ENCODE results near the gene IGSF9B. TPM values are rescaled to one million over a fixed set of nuclear protein-coding genes. Genes with fewer than 3 reads are reported as not detected.

IGSF9B gene
- total and polyA plus RNA-seq, 9 of the 15 experiments (the other 6 are each of a cell fraction or from before 2014, with no cell fraction given) = 0.09 TPM; not detected in 8

GRCh38 chr11:133916784-133917440 lies 39.9 kb downstream of the IGSF9B start:
- ATAC-seq = no peak
- CTCF ChIA-PET (ENCODE audit: low intra/inter-chr PET ratio) = no interaction called here

GRCh38 chr11:133913761-133914160 lies 43.0 kb downstream of the IGSF9B start:
- Histone ChIP-seq H3K9me3 (replicated peaks; ENCODE audit: control insufficient read depth, insufficient read depth, low read depth, low read length) (no peaks in the 10 kb centered on the region), H3K4me3 (no peak overlapping the region), H3K36me3 (ENCODE audit: control insufficient read depth, insufficient read depth, low read length) (no peaks in the 10 kb centered on the region), H3K9me1 (ENCODE audit: control insufficient read depth, insufficient read depth, low read length) (no peaks in the 10 kb centered on the region), H3K9ac (ENCODE audit: insufficient read depth in 1 of 2, low read depth in 2 of 2, low read length in 2 of 2) (no peak overlapping the region), H2AFZ (ENCODE audit: low read depth, low read length) (no peak overlapping the region), H3K4me2 (ENCODE audit: insufficient read depth, low read length) (no peak overlapping the region), H3K27me3 (ENCODE audit: control insufficient read depth in 2 of 2, insufficient read depth in 2 of 2, low read length in 2 of 2) (peaks cover 0 to 34% of the 10 kb centered on the region in 2 experiments; a peak in 2 of 5 replicates), H3K79me2 (ENCODE audit: control insufficient read depth, insufficient read depth, low read length) (no peaks in the 10 kb centered on the region), H3K27ac (ENCODE audit: extremely low read depth, low read depth, low read length) (no peak overlapping the region), H3K4me1 (replicated peaks in 1 of 2; ENCODE audit: control insufficient read depth in 2 of 2, insufficient read depth in 2 of 2, low read length in 2 of 2) (peaks cover 0 to 3% of the 10 kb centered on the region in 2 experiments; a peak in 1 of 5 replicates), H4K20me1 (replicated peaks; ENCODE audit: control insufficient read depth, insufficient read depth, low read length) (no peaks in the 10 kb centered on the region; the same call in 1 of the 2 replicates)
- intact Hi-C loops (cut with micrococcal nuclease) (no loop called here), in situ Hi-C loops (cut with MboI) (no loop called here)
- FAIRE-seq = no peak
- ChIA-PET POLR2A (no interaction called here), CTCF (ENCODE audit: low intra/inter-chr PET ratio) (no interaction called here)
- no peak for ATAC-seq
- WGBS (ENCODE audit: insufficient coverage, low coverage, missing lambda C conversion rate) = 2% methylated on average over 8 of the region's 10 CpGs
- BruUV-seq (replicated peaks) = no TSS peak
- no peak for DNase-seq (ENCODE audit: extremely low read depth in 1 of 4, low spot score in 3 of 4)
- TF ChIP-seq MLX (CRISPR knock-in tag; conservative IDR thresholded peaks at IDR 0.05) (no peak), JUND (IDR thresholded peaks at IDR 0.05; ENCODE audit: borderline replicate concordance, low read depth, low read length) (no peak), JUND (tag; IDR thresholded peaks at IDR 0.05; ENCODE audit: borderline replicate concordance, low read depth, low read length) (no peak), NFIX (CRISPR knock-in tag; IDR thresholded peaks at IDR 0.05; ENCODE audit: low read depth) (no peak), NCOA2 (IDR thresholded peaks at IDR 0.05; ENCODE audit: partially characterized antibody in 2 of 2) (no peak), SMARCC2 (IDR thresholded peaks at IDR 0.05; ENCODE audit: low read depth) (no peak), KLF1 (tag; IDR thresholded peaks at IDR 0.05) (no peak), E2F8 (IDR thresholded peaks at IDR 0.05; ENCODE audit: low read depth, partially characterized antibody) (no peak), HDAC8 (tag; IDR thresholded peaks at IDR 0.05) (no peak)

More at GRCh38 chr11:133916784-133917440, 39.9 kb downstream of the IGSF9B start:
- in situ Hi-C loops (cut with MboI) = no loop called here
- TF ChIP-seq TAF7 (tag; IDR thresholded peaks at IDR 0.05) = no peak
- TF ChIP-seq SLC30A9 (CRISPR knock-in tag; IDR thresholded peaks at IDR 0.05) = no peak
- no peak for TF ChIP-seq RBM25 (IDR thresholded peaks at IDR 0.05; ENCODE audit: low read depth, low read length, severe bottlenecking)
- no peak for TF ChIP-seq BRD4 (IDR thresholded peaks at IDR 0.05)
- TF ChIP-seq SAP30 (IDR thresholded peaks at IDR 0.05; ENCODE audit: borderline replicate concordance, insufficient read depth, low read depth, low read length, poor library complexity, severe bottlenecking) = no peak
- no peak for TF ChIP-seq NCOA1 (IDR thresholded peaks at IDR 0.05; ENCODE audit: low read depth)
- TF ChIP-seq HLTF (IDR thresholded peaks at IDR 0.05) = no peak
- Histone ChIP-seq H3K36me3 (ENCODE audit: control insufficient read depth, insufficient read depth, low read length) (no peaks in the 10 kb centered on the region), H3K9me3 (replicated peaks; ENCODE audit: control insufficient read depth, insufficient read depth, low read depth, low read length) (no peaks in the 10 kb centered on the region), H3K9ac (ENCODE audit: insufficient read depth in 1 of 2, low read depth in 2 of 2, low read length in 2 of 2) (no peak overlapping the region), H4K20me1 (replicated peaks; ENCODE audit: control insufficient read depth, insufficient read depth, low read length) (no peaks in the 10 kb centered on the region; the same call in 1 of the 2 replicates), H3K27ac (ENCODE audit: extremely low read depth, low read depth, low read length) (no peak overlapping the region), H3K4me1 (replicated peaks in 1 of 2; ENCODE audit: control insufficient read depth in 2 of 2, insufficient read depth in 2 of 2, low read length in 2 of 2) (peaks cover 0 to 3% of the 10 kb centered on the region in 2 experiments; a peak in 1 of 5 replicates), H3K79me2 (ENCODE audit: control insufficient read depth, insufficient read depth, low read length) (no peaks in the 10 kb centered on the region), H2AFZ (ENCODE audit: low read depth, low read length) (no peak overlapping the region), H3K9me1 (ENCODE audit: control insufficient read depth, insufficient read depth, low read length) (no peaks in the 10 kb centered on the region), H3K4me2 (ENCODE audit: insufficient read depth, low read length) (no peak overlapping the region), H3K4me3 (no peak overlapping the region), H3K27me3 (ENCODE audit: control insufficient read depth in 2 of 2, insufficient read depth in 2 of 2, low read length in 2 of 2) (peaks cover 4 to 48% of the 10 kb centered on the region in 2 experiments; a peak in 4 of 5 replicates)
- FAIRE-seq (no peak), DNase-seq (ENCODE audit: extremely low read depth in 1 of 4, low spot score in 3 of 4) (no peak)
- intact Hi-C loops (cut with micrococcal nuclease) = no loop called here
- no TSS peak for BruUV-seq (replicated peaks)
- POLR2A ChIA-PET = no interaction called here
- 0% methylated on average over 14 of the region's 14 CpGs for WGBS (ENCODE audit: insufficient coverage, low coverage, missing lambda C conversion rate)
